Natural killer cell (primary cell): ENCODE results near the gene TAF15. TPM values are rescaled to one million over a fixed set of nuclear protein-coding genes. Genes with fewer than 3 reads are reported as not detected.

Experiments used
- ATAC-seq, 3 donors: fragments of 150-1000 bp in 2 of 3; fragments of 200-7000 bp in 1 of 3; cut with Tn5 transposase; 1 replicate in 1 of 3; 2 replicates in 2 of 3; pipeline ENCODE4 v1.10.0; 2021; ENCODE audit warnings: mild to moderate bottlenecking in 2 of 3, moderate library complexity in 2 of 3
- DNase-seq, 2 donors: peaks; one replicate each; pipeline versions ENCODE4 v3.0.0 to v3.0.0-alpha.2; 2013 to 2021; ENCODE audit warnings: mixed read lengths in 1 of 2
- H3K27ac ChIP-seq: one replicate; pipeline ENCODE4 v1.5.1; 2013; ENCODE audit warnings: mild to moderate bottlenecking, low read length
- H3K27me3 ChIP-seq: one replicate; pipeline ENCODE4 v1.6.1; 2013; ENCODE audit warnings: low read length; ENCODE audit not compliant: control insufficient read depth, insufficient read depth
- H3K36me3 ChIP-seq: one replicate; pipeline ENCODE4 v1.6.1; 2013; ENCODE audit warnings: low read length; ENCODE audit not compliant: control insufficient read depth, insufficient read depth
- H3K4me1 ChIP-seq: one replicate; pipeline ENCODE4 v1.6.1; 2013; ENCODE audit warnings: low read length; ENCODE audit not compliant: control insufficient read depth, insufficient read depth
- H3K4me3 ChIP-seq: one replicate; pipeline ENCODE4 v1.5.1; 2013; ENCODE audit warnings: low read length
- H3K9me3 ChIP-seq: one replicate; pipeline ENCODE4 v1.6.1; 2013; ENCODE audit warnings: low read length; ENCODE audit not compliant: control insufficient read depth, insufficient read depth
- H3K27ac Mint-ChIP-seq, 2 donors: one replicate each; pipeline ENCODE4 v1.8.0; 2022; ENCODE audit warnings: mild to moderate bottlenecking in 2 of 2, mixed read lengths in 2 of 2, moderate library complexity in 1 of 2
- H3K27me3 Mint-ChIP-seq, 2 donors: one replicate each; pipeline ENCODE4 v1.8.0; 2022; ENCODE audit warnings: low read depth in 2 of 2, mixed read lengths in 2 of 2
- H3K36me3 Mint-ChIP-seq: one replicate; pipeline ENCODE4 v1.8.0; 2022; ENCODE audit warnings: mixed read lengths
- H3K4me1 Mint-ChIP-seq, 2 donors: one replicate each; pipeline ENCODE4 v1.8.0; 2022; ENCODE audit warnings: mixed read lengths in 2 of 2
- H3K4me3 Mint-ChIP-seq: one replicate; pipeline ENCODE4 v1.8.0; 2022; ENCODE audit warnings: mild to moderate bottlenecking, moderate library complexity, mixed read lengths
- H3K9me3 Mint-ChIP-seq, 2 donors: one replicate each; pipeline ENCODE4 v1.8.0; 2022; ENCODE audit warnings: mixed read lengths in 2 of 2
- WGBS: methylation state at CpG from one replicate; pipeline ENCODE4 v1.1.7; 2013; ENCODE audit warnings: missing lambda C conversion rate; ENCODE audit not compliant: insufficient coverage; 5-methylcytosine and 5-hydroxymethylcytosine counted together
- intact Hi-C: fragments of 100-400 bp; cut with micrococcal nuclease; formaldehyde crosslinking; loops from one replicate; pipeline ENCODE4 v1.14.2; 2022
- total RNA-seq, 4 donors: library from RNA; stranded (reverse); fragments of 120-200 nt in 1 of 4; gene quantifications; one replicate each; pipeline versions ENCODE4 v1.2.3 to v1.2.4, GENCODE V29; 2013 to 2022
- TF ChIP-seq, protein P1 (sequence below): fragments of 200-600 bp; IDR thresholded peaks from one replicate; pipeline ENCODE4 v1.8.0; 2022; ENCODE audit warnings: antibody characterized with exemption

The TAF15 gene
- total RNA-seq, 3 donors from 2014 or later (not counting 1 experiment from before 2014, with no cell fraction given), result 214 to 253 (median 214) TPM

DNA sequence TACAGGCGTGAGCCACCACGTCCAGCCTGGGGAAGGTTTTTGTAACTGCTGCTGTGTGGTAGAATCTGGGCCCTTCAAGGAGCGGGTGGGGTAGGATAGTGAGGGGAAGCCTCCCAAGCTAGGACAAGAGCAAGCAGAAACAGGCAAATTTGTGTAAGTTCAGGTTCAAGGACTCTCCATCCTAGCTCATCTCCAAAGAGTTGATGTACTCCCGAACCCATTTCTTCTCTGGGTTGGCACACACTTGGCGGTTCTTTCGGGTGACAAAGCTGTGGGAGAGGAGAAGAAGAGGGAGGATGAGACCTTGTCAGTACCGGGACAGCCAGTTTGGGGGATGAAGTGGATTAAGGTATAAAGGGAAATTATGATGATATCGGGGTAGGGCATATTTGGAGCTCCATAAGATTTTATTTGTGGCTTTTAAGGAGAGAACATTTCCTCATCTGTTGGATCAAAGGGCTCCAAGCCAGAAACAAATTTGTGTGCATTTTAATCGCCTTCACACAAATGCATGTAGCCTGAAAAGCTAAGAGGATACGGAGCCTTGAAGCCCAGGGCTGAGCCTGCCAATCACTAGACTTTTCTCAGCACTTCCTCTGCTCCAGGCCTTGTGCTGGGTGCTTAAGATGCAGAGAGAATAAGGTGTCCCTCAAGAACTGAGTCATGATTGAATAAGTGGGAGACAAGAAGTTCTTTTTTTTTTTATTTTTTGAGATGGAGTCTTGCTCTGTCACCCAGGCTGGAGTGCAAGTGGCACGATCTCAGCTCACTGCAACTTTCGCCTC is 63.1 kb downstream of the TAF15 start:
- peak overlapping the region; percentile 85 to 99 for H3K27ac Mint-ChIP-seq
- no peaks in the 10 kb centered on the region for H3K27me3 ChIP-seq
- no peak overlapping the region for H3K4me3 ChIP-seq
- ATAC-seq, result no peak
- H3K4me3 Mint-ChIP-seq, result peak overlapping the region; percentile 55
- H3K9me3 Mint-ChIP-seq, result no peaks in the 10 kb centered on the region
- H3K4me1 Mint-ChIP-seq, result peaks cover 67 to 72% of the 10 kb centered on the region in 2 donors
- H3K36me3 ChIP-seq, result peaks cover 45% of the 10 kb centered on the region
- no peak overlapping the region for H3K27ac ChIP-seq
- peaks cover under 1% of the 10 kb centered on the region for H3K36me3 Mint-ChIP-seq
- TF ChIP-seq, protein P1, sequence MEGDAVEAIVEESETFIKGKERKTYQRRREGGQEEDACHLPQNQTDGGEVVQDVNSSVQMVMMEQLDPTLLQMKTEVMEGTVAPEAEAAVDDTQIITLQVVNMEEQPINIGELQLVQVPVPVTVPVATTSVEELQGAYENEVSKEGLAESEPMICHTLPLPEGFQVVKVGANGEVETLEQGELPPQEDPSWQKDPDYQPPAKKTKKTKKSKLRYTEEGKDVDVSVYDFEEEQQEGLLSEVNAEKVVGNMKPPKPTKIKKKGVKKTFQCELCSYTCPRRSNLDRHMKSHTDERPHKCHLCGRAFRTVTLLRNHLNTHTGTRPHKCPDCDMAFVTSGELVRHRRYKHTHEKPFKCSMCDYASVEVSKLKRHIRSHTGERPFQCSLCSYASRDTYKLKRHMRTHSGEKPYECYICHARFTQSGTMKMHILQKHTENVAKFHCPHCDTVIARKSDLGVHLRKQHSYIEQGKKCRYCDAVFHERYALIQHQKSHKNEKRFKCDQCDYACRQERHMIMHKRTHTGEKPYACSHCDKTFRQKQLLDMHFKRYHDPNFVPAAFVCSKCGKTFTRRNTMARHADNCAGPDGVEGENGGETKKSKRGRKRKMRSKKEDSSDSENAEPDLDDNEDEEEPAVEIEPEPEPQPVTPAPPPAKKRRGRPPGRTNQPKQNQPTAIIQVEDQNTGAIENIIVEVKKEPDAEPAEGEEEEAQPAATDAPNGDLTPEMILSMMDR, result no peak
- no peaks in the 10 kb centered on the region for H3K9me3 ChIP-seq
- peaks cover 53% of the 10 kb centered on the region for H3K4me1 ChIP-seq
- intact Hi-C loops, result loop anchor here (10.0 kb wide), 1 partner anchor 1072 kb away; the partner anchor contains the start of gene AATF
- WGBS, result 94% methylated on average over 12 of the region's 12 CpGs
- no peak for DNase-seq
- no peaks in the 10 kb centered on the region for H3K27me3 Mint-ChIP-seq

DNA sequence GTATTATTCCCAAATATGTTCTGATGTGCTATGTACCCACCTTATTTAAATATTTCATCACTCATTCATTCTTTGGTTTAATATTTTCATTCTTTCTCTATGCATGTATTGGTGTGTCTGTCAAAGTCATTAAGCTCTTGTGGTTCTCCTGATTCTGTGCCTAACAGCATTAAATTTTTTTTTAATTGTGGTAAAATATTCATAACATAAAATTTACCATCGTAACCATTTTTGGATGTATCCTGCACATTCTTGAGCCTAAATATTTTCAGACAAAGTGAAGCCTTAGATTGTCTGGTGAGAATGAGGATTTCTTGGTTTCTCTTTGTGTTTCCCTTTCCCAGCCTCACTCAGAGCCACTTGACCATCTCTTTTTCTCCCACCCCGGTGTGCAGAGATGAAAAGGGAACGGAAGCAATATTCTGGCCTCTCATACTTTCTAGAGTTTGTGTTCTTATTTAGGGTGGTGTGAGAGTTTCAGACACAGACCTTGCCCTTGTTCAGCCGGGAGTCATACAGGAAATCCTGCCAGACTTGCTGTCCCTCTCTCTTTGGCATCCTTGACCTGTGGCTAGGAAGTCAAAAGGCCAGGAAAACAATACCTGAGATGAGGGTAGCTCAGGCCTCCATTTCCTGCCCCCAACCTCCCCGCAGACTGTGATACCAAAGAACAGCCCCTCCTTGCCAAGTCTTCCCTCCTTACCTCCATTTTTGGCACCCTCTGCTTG is 66.0 kb downstream of the TAF15 start:
- peak overlapping the region; percentile 91 for H3K4me3 Mint-ChIP-seq
- Histone ChIP-seq H3K27ac (peak overlapping the region; percentile 64), H3K4me3 (peak overlapping the region; percentile 22), H3K27me3 (no peaks in the 10 kb centered on the region), H3K9me3 (no peaks in the 10 kb centered on the region), H3K36me3 (peaks cover 50% of the 10 kb centered on the region), H3K4me1 (peaks cover 59% of the 10 kb centered on the region)
- intact Hi-C loops, result loop anchor here (10.0 kb wide), 1 partner anchor 1070 kb away; the partner anchor contains the start of gene AATF
- H3K9me3 Mint-ChIP-seq, result no peaks in the 10 kb centered on the region
- WGBS, result 13% methylated on average over 3 of the region's 5 CpGs
- peaks cover 7% of the 10 kb centered on the region for H3K36me3 Mint-ChIP-seq
- TF ChIP-seq, protein P1, result no peak
- DNase-seq, result peak in 1 of 2 donors; percentile 62
- ATAC-seq, result peak; percentile 14 to 31 (median 17)
- H3K27me3 Mint-ChIP-seq, result no peaks in the 10 kb centered on the region
- H3K4me1 Mint-ChIP-seq, result peaks cover 73 to 81% of the 10 kb centered on the region in 2 donors
- peak overlapping the region; percentile 93 to 99 for H3K27ac Mint-ChIP-seq

DNA sequence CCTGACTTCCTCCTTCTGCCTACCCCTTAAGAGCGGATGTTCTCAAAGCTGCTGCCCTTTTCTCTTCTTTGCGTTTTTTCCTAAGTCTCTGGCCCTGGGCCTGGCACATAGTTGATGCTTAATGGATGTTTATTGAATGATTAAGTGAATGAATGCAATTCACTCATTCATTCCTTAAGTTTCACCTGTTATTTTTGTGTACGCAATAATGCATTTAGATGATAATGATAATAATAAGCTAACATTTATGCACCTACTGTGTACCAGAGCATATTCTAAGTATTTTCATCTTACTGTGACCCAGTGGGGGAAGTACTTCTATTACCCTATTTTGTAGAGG is 66.5 kb downstream of the TAF15 start:
- DNase-seq (no peak), ATAC-seq (no peak)
- Mint-ChIP-seq H3K4me1 (peaks cover 76 to 84% of the 10 kb centered on the region in 2 donors), H3K27me3 (no peaks in the 10 kb centered on the region), H3K36me3 (peaks cover 7% of the 10 kb centered on the region), H3K9me3 (no peaks in the 10 kb centered on the region), H3K27ac (peak overlapping the region; percentile 93 to 99), H3K4me3 (peak overlapping the region; percentile 91)
- peak overlapping the region; percentile 64 for H3K27ac ChIP-seq
- no peaks in the 10 kb centered on the region for H3K9me3 ChIP-seq
- peaks cover 48% of the 10 kb centered on the region for H3K36me3 ChIP-seq
- 36% methylated on average over 1 of the region's 3 CpGs for WGBS
- peak overlapping the region; percentile 22 for H3K4me3 ChIP-seq
- TF ChIP-seq, protein P1, result no peak
- H3K27me3 ChIP-seq, result no peaks in the 10 kb centered on the region
- intact Hi-C loops, result loop anchor here (10.0 kb wide), 1 partner anchor 1069 kb away; the partner anchor contains the start of gene AATF
- H3K4me1 ChIP-seq, result peaks cover 63% of the 10 kb centered on the region
